Naive thymus-derived CD8-positive, alpha-beta T cell (primary cell): ENCODE data around the gene GTF3C1. TPM values are rescaled to one million over a fixed set of nuclear protein-coding genes. Genes with fewer than 3 reads are reported as not detected.

Experiments used
- ATAC-seq, 2 donors: fragments of 150-1000 bp; cut with Tn5 transposase in 1 of 2; sonication (Bioruptor Pico), chemical (Tn5 transposase) in 1 of 2; 1 replicate in 1 of 2; 2 replicates in 1 of 2; pipeline ENCODE4 v1.10.0; 2021; ENCODE audit warnings: mild to moderate bottlenecking in 2 of 2, moderate library complexity in 2 of 2
- POLR2A ChIA-PET: fragments of 350-600 bp; sonication (Branson Sonifier 250); formaldehyde crosslinking; loops from one replicate; lab custom pipeline; 2021; ENCODE audit warnings: antibody characterized with exemption; lab: Charles Lee
- DNase-seq, 10 donors: peaks; one replicate each; pipeline versions ENCODE4 v3.0.0 to v3.0.0-alpha.2; 2020 to 2022
- H3K27ac Mint-ChIP-seq, 10 donors: one replicate each; pipeline ENCODE4 v1.8.0; 2020 to 2022; ENCODE audit warnings: mild to moderate bottlenecking in 10 of 10, mixed read lengths in 10 of 10, moderate library complexity in 4 of 10, inconsistent platforms in 1 of 10
- H3K27me3 Mint-ChIP-seq, 5 donors: one replicate each; pipeline ENCODE4 v1.8.0; 2021 to 2022; ENCODE audit warnings: mixed read lengths in 5 of 5
- H3K36me3 Mint-ChIP-seq, 3 donors: one replicate each; pipeline ENCODE4 v1.8.0; 2020 to 2022; ENCODE audit warnings: mixed read lengths in 3 of 3, mild to moderate bottlenecking in 2 of 3, inconsistent platforms in 1 of 3
- H3K4me1 Mint-ChIP-seq, 4 donors: one replicate each; pipeline ENCODE4 v1.8.0; 2021 to 2022; ENCODE audit warnings: mixed read lengths in 4 of 4
- H3K4me3 Mint-ChIP-seq, 10 donors: one replicate each; pipeline ENCODE4 v1.8.0; 2020 to 2022; ENCODE audit warnings: mild to moderate bottlenecking in 10 of 10, mixed read lengths in 10 of 10, moderate library complexity in 6 of 10, inconsistent platforms in 1 of 10
- H3K9me3 Mint-ChIP-seq, 9 donors: one replicate each; pipeline ENCODE4 v1.8.0; 2020 to 2022; ENCODE audit warnings: mixed read lengths in 9 of 9, mild to moderate bottlenecking in 3 of 9, inconsistent platforms in 1 of 9, moderate library complexity in 1 of 9
- polyA plus RNA-seq, 3 donors: library from polyadenylated mRNA; unstranded; fragments of 300-500 nt; fragmentation: Illumina TruSeq; gene quantifications; one replicate each; pipeline ENCODE4 v1.2.3, GENCODE V29; 2021
- total RNA-seq, 8 experiments: library from RNA in 2 of 8; stranded (reverse) in 2 of 8; gene quantifications; one replicate each; pipeline ENCODE4 v1.2.3 and lab custom pipeline; 2021 to 2026

Gene GTF3C1
- total and polyA plus RNA-seq, 5 experiments from 2014 or later = 25.8 to 56.6 (median 36.1) TPM

- Mint-ChIP-seq H3K27me3 (no peaks in the 10 kb centered on the region), H3K27ac (no peak overlapping the region), H3K9me3 (no peaks in the 10 kb centered on the region), H3K36me3 (peaks cover 0 to 12% (median 10%) of the 10 kb centered on the region in 3 donors), H3K4me1 (peaks cover 0 to 6% (median 2%) of the 10 kb centered on the region in 4 donors), H3K4me3 (no peak overlapping the region)
- no peak for ATAC-seq
- no peak for DNase-seq
- POLR2A ChIA-PET = interaction anchor here (0.6 kb wide), 1 partner anchor 1048 kb away, joined by 3 read pairs; no protein-coding TSS in a partner anchor
Measured at GRCh38 chr16:27556471-27556870, 6.8 kb upstream of the GTF3C1 start.

GRCh38 chr16:27551036-27551435 lies 1.3 kb upstream of the GTF3C1 start:
- H3K9me3 Mint-ChIP-seq = no peaks in the 10 kb centered on the region
- H3K4me1 Mint-ChIP-seq = peaks cover 26 to 48% (median 40%) of the 10 kb centered on the region in 4 donors
- no peaks in the 10 kb centered on the region for H3K27me3 Mint-ChIP-seq
- peak overlapping the region in 9 of 10 donors; percentile 19 to 99 (median 97) for H3K4me3 Mint-ChIP-seq
- ATAC-seq (no peak), DNase-seq (no peak)
- POLR2A ChIA-PET = interaction anchor here (0.8 to 3.3 kb wide), 3 partner anchors 11 to 87 kb away, joined by 3 to 20 read pairs (median 4); no protein-coding TSS in a partner anchor
- H3K36me3 Mint-ChIP-seq = peaks cover 0 to 10% (median 0%) of the 10 kb centered on the region in 3 donors
- peak overlapping the region in 8 of 10 donors; percentile 53 to 100 (median 100) for H3K27ac Mint-ChIP-seq

- Mint-ChIP-seq H3K27me3 (no peaks in the 10 kb centered on the region), H3K4me1 (peaks cover 27 to 49% (median 40%) of the 10 kb centered on the region in 4 donors)
- no peak for ATAC-seq
Measured at GRCh38 chr16:27550582-27550920, 838 bp upstream of the GTF3C1 start.

GRCh38 chr16:27549464-27549745 lies 308 bp downstream of the GTF3C1 start:
- Mint-ChIP-seq H3K9me3 (no peaks in the 10 kb centered on the region), H3K4me1 (peaks cover 27 to 50% (median 42%) of the 10 kb centered on the region in 4 donors), H3K27ac (peak overlapping the region; percentile 92 to 100 (median 100)), H3K36me3 (peaks cover 0 to 23% (median 8%) of the 10 kb centered on the region in 3 donors), H3K4me3 (peak overlapping the region; percentile 97 to 99 (median 98)), H3K27me3 (no peaks in the 10 kb centered on the region)
- DNase-seq = no peak
- ATAC-seq = peak; percentile 20 to 38
- POLR2A ChIA-PET = interaction anchor here (0.6 to 3.3 kb wide), 4 partner anchors 9 to 746 kb away, joined by 3 to 20 read pairs (median 4); partner anchors contain the start of gene KDM8

More at GRCh38 chr16:27550582-27550920, 838 bp upstream of the GTF3C1 start:
- Mint-ChIP-seq H3K36me3 (peaks cover 0 to 12% (median 0%) of the 10 kb centered on the region in 3 donors), H3K27ac (peak overlapping the region; percentile 92 to 100 (median 100)), H3K9me3 (no peaks in the 10 kb centered on the region), H3K4me3 (peak overlapping the region; percentile 97 to 99 (median 98))
- POLR2A ChIA-PET = interaction anchor here (0.8 to 3.3 kb wide), 4 partner anchors 12 to 347 kb away, joined by 3 to 20 read pairs (median 4); partner anchors contain the start of gene KDM8
- peak in 1 of 10 donors; percentile 3 for DNase-seq

- Mint-ChIP-seq H3K4me1 (peaks cover 29 to 53% (median 42%) of the 10 kb centered on the region in 4 donors), H3K9me3 (no peaks in the 10 kb centered on the region), H3K27me3 (no peaks in the 10 kb centered on the region), H3K4me3 (peak overlapping the region in 5 of 10 donors; percentile 1 to 98 (median 16)), H3K36me3 (peaks cover 0 to 36% (median 15%) of the 10 kb centered on the region in 3 donors), H3K27ac (peak overlapping the region in 4 of 10 donors; percentile 2 to 100 (median 30))
- no peak for DNase-seq
- no peak for ATAC-seq
- POLR2A ChIA-PET = no interaction called here
Measured at GRCh38 chr16:27547851-27548250, 1.9 kb downstream of the GTF3C1 start.

- Mint-ChIP-seq H3K4me1 (peaks cover 29 to 54% (median 42%) of the 10 kb centered on the region in 4 donors), H3K4me3 (peak overlapping the region in 5 of 10 donors; percentile 13 to 48 (median 18)), H3K27ac (peak overlapping the region in 6 of 10 donors; percentile 48 to 100 (median 64)), H3K27me3 (no peaks in the 10 kb centered on the region), H3K36me3 (peaks cover 0 to 43% (median 18%) of the 10 kb centered on the region in 3 donors), H3K9me3 (no peaks in the 10 kb centered on the region)
- no peak for ATAC-seq
- POLR2A ChIA-PET = no interaction called here
- no peak for DNase-seq
Measured at GRCh38 chr16:27547134-27547533, 2.6 kb downstream of the GTF3C1 start.

- no peaks in the 10 kb centered on the region for H3K27me3 Mint-ChIP-seq
Measured at GRCh38 chr16:27544671-27545070, 5.0 kb downstream of the GTF3C1 start.

GRCh38 chr16:27543801-27544200 lies 5.9 kb downstream of the GTF3C1 start:
- H3K4me3 Mint-ChIP-seq = no peak overlapping the region
- peaks cover 9 to 77% (median 50%) of the 10 kb centered on the region in 3 donors for H3K36me3 Mint-ChIP-seq
- ATAC-seq = no peak
- peaks cover 23 to 43% (median 29%) of the 10 kb centered on the region in 4 donors for H3K4me1 Mint-ChIP-seq
- no peaks in the 10 kb centered on the region for H3K27me3 Mint-ChIP-seq
- DNase-seq = no peak
- H3K9me3 Mint-ChIP-seq = peaks cover 0 to 3% (median 0%) of the 10 kb centered on the region in 9 donors
- POLR2A ChIA-PET = no interaction called here
- peak overlapping the region in 1 of 10 donors; percentile 28 for H3K27ac Mint-ChIP-seq

More at GRCh38 chr16:27544671-27545070, 5.0 kb downstream of the GTF3C1 start:
- no peak overlapping the region for H3K4me3 Mint-ChIP-seq
- H3K36me3 Mint-ChIP-seq = peaks cover 9 to 68% (median 42%) of the 10 kb centered on the region in 3 donors
- H3K27ac Mint-ChIP-seq = peak overlapping the region in 1 of 10 donors; percentile 50
- H3K4me1 Mint-ChIP-seq = peaks cover 25 to 43% (median 30%) of the 10 kb centered on the region in 4 donors
- H3K9me3 Mint-ChIP-seq = peaks cover 0 to 3% (median 0%) of the 10 kb centered on the region in 9 donors
- POLR2A ChIA-PET = no interaction called here
- no peak for DNase-seq
- no peak for ATAC-seq

- Mint-ChIP-seq H3K36me3 (peaks cover 14 to 93% (median 69%) of the 10 kb centered on the region in 3 donors), H3K27ac (peak overlapping the region in 1 of 10 donors; percentile 21)
Measured at GRCh38 chr16:27539636-27540035, 10.1 kb downstream of the GTF3C1 start.

GRCh38 chr16:27539120-27539519 lies 10.6 kb downstream of the GTF3C1 start:
- H3K27ac Mint-ChIP-seq = peak overlapping the region in 1 of 10 donors; percentile 43
- POLR2A ChIA-PET = no interaction called here
- peaks cover 0 to 3% (median 0%) of the 10 kb centered on the region in 9 donors for H3K9me3 Mint-ChIP-seq
- peaks cover 10 to 16% (median 12%) of the 10 kb centered on the region in 4 donors for H3K4me1 Mint-ChIP-seq
- ATAC-seq (no peak), DNase-seq (no peak)
- H3K27me3 Mint-ChIP-seq = no peaks in the 10 kb centered on the region
- H3K4me3 Mint-ChIP-seq = no peak overlapping the region
- H3K36me3 Mint-ChIP-seq = peaks cover 17 to 93% (median 64%) of the 10 kb centered on the region in 3 donors

More at GRCh38 chr16:27539636-27540035, 10.1 kb downstream of the GTF3C1 start:
- Mint-ChIP-seq H3K9me3 (peaks cover 0 to 3% (median 0%) of the 10 kb centered on the region in 9 donors), H3K27me3 (no peaks in the 10 kb centered on the region), H3K4me1 (peaks cover 10 to 16% (median 12%) of the 10 kb centered on the region in 4 donors), H3K4me3 (peak overlapping the region in 1 of 10 donors; percentile 15)
- DNase-seq = no peak
- ATAC-seq = no peak
- POLR2A ChIA-PET = no interaction called here

- Mint-ChIP-seq H3K36me3 (peaks cover 19 to 93% (median 64%) of the 10 kb centered on the region in 3 donors), H3K4me1 (peaks cover 8 to 13% (median 11%) of the 10 kb centered on the region in 4 donors), H3K4me3 (no peak overlapping the region), H3K9me3 (peaks cover 0 to 3% (median 0%) of the 10 kb centered on the region in 9 donors), H3K27me3 (no peaks in the 10 kb centered on the region), H3K27ac (peak overlapping the region in 1 of 10 donors; percentile 43)
- POLR2A ChIA-PET = no interaction called here
- DNase-seq (no peak), ATAC-seq (no peak)
Measured at GRCh38 chr16:27538528-27538927, 11.2 kb downstream of the GTF3C1 start.

- H3K27me3 Mint-ChIP-seq = no peaks in the 10 kb centered on the region
- DNase-seq (no peak), ATAC-seq (no peak)
- H3K9me3 Mint-ChIP-seq = no peaks in the 10 kb centered on the region
- H3K4me1 Mint-ChIP-seq = peaks cover 8 to 17% (median 9%) of the 10 kb centered on the region in 4 donors
- H3K27ac Mint-ChIP-seq = peak overlapping the region in 1 of 10 donors; percentile 7
- peaks cover 13 to 95% (median 52%) of the 10 kb centered on the region in 3 donors for H3K36me3 Mint-ChIP-seq
- H3K4me3 Mint-ChIP-seq = no peak overlapping the region
- POLR2A ChIA-PET = no interaction called here
Measured at GRCh38 chr16:27534256-27534655, 15.5 kb downstream of the GTF3C1 start.
